Psoas muscle (tissue), 8 donors: Measurements from ENCODE around the gene SEMA3C. TPM values are rescaled to one million over a fixed set of nuclear protein-coding genes. Genes with fewer than 3 reads are reported as not detected.

Source experiments
- ATAC-seq, 4 donors: fragments of 200-7000 bp; cut with Tn5 transposase; one replicate each; pipeline ENCODE4 v1.9.1; 2020; ENCODE audit warnings: moderate library complexity in 3 of 4, mild to moderate bottlenecking in 2 of 4
- DNase-seq, 2 donors: peaks; one replicate each; pipeline ENCODE4 v3.0.0-alpha.2; 2020
- H3K27ac ChIP-seq: fragments of 200-600 bp; one replicate; pipeline ENCODE4 v1.8.0; 2022
- H3K27me3 ChIP-seq, 3 donors: fragments of 200-600 bp in 1 of 3; one replicate each; pipeline versions ENCODE4 v1.6.1 to v1.8.0; 2013 to 2022; ENCODE audit warnings: low read length in 2 of 3, mild to moderate bottlenecking in 2 of 3, moderate library complexity in 1 of 3; ENCODE audit not compliant: insufficient read depth in 3 of 3
- H3K36me3 ChIP-seq, 2 donors: fragments of 200-600 bp in 1 of 2; one replicate each; pipeline versions ENCODE4 v1.6.1 to v1.8.0; 2013 to 2022; ENCODE audit warnings: low read depth in 1 of 2, mild to moderate bottlenecking in 1 of 2, moderate library complexity in 1 of 2; ENCODE audit not compliant: insufficient read depth in 1 of 2
- H3K4me1 ChIP-seq: fragments of 200-600 bp; one replicate; pipeline ENCODE4 v1.8.0; 2022
- H3K4me3 ChIP-seq: fragments of 200-600 bp; one replicate; pipeline ENCODE4 v1.8.0; 2022; ENCODE audit warnings: mild to moderate bottlenecking
- H3K9me3 ChIP-seq: fragments of 200-600 bp; one replicate; pipeline ENCODE4 v1.8.0; 2022
- WGBS, 3 donors: extraction: QIAGEN DNeasy Blood & Tissue Kit; methylation state at CpG; one replicate each; pipeline versions ENCODE4 v1.1.6 to v1.1.7; 2013; 5-methylcytosine and 5-hydroxymethylcytosine counted together
- intact Hi-C, 2 donors: fragments of 100-400 bp; cut with DNase I; formaldehyde crosslinking; loops; one replicate each; pipeline versions ENCODE4 v1.11.0 to v1.14.2; 2022
- polyA plus RNA-seq, 3 donors: library from polyadenylated mRNA; stranded (reverse); fragments of 200-250 nt; gene quantifications; one replicate each; pipeline ENCODE4 v1.2.3, GENCODE V29; 2013
- total RNA-seq, 4 donors: library from RNA; stranded (reverse); fragmentation: NEBNext Ultra II Directional in 2 of 4; extraction: Animal tissue kit (Norgen Biotek cat#: 25700) in 2 of 4; gene quantifications; one replicate each; pipeline versions ENCODE4 v1.2.1 to v1.2.4, GENCODE V29; 2021 to 2023
- TF ChIP-seq, protein P1 (sequence below): fragments of 200-600 bp; IDR thresholded peaks from one replicate; pipeline ENCODE4 v1.8.0; 2022; ENCODE audit warnings: antibody characterized with exemption
- donor health status: healthy with polysubstance abuse.
- donor health status: DM: no; HTN: no; CAD: no; lungs with moderate emphysema.
- donor health status: Bipolar disorder and iron deficiency.
- donor health status: healthy.
- donor health status: DM: yes; HTN: yes; CAD: no.
- donor health status: DM: no; HTN: no; CAD: no.
- donor health status: DM: no; HTN: no; CAD: no.
- donor health status: DM: yes; HTN: yes; CAD: no.

SEMA3C gene
- total and polyA plus RNA-seq, 7 donors, result 6.6 to 63.1 (median 18.3) TPM

DNA sequence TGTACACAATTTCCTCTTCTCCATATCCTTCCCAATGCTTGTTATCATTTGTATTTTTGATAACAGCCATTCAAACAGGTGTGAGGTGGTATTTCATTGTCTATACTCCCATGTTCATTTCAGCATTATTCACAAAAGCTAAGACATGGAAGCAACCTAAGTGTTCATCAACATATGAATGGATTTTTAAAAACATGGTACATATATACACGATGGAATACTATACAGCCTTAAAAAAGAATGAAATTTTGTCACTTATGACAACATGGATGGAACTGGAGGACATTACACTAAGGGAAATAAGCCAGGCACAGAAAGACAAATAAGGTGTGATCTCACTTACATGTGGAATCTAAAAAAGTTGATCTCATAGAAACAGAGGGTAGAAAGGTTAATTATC lies 109.3 kb downstream of the SEMA3C start:
- Histone ChIP-seq H3K9me3 (no peaks in the 10 kb centered on the region), H3K27me3 (no peaks in the 10 kb centered on the region), H3K4me3 (no peak overlapping the region), H3K36me3 (peaks cover 0 to 26% of the 10 kb centered on the region in 2 donors), H3K4me1 (peaks cover 11% of the 10 kb centered on the region), H3K27ac (no peak overlapping the region)
- TF ChIP-seq, protein P1, sequence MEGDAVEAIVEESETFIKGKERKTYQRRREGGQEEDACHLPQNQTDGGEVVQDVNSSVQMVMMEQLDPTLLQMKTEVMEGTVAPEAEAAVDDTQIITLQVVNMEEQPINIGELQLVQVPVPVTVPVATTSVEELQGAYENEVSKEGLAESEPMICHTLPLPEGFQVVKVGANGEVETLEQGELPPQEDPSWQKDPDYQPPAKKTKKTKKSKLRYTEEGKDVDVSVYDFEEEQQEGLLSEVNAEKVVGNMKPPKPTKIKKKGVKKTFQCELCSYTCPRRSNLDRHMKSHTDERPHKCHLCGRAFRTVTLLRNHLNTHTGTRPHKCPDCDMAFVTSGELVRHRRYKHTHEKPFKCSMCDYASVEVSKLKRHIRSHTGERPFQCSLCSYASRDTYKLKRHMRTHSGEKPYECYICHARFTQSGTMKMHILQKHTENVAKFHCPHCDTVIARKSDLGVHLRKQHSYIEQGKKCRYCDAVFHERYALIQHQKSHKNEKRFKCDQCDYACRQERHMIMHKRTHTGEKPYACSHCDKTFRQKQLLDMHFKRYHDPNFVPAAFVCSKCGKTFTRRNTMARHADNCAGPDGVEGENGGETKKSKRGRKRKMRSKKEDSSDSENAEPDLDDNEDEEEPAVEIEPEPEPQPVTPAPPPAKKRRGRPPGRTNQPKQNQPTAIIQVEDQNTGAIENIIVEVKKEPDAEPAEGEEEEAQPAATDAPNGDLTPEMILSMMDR, result no peak
- intact Hi-C loops, result no loop called here
- 87 to 96% (median 88%) methylated on average over 1 of the region's 1 CpG for WGBS, 3 donors
- ATAC-seq, result no peak
- DNase-seq, result no peak

DNA sequence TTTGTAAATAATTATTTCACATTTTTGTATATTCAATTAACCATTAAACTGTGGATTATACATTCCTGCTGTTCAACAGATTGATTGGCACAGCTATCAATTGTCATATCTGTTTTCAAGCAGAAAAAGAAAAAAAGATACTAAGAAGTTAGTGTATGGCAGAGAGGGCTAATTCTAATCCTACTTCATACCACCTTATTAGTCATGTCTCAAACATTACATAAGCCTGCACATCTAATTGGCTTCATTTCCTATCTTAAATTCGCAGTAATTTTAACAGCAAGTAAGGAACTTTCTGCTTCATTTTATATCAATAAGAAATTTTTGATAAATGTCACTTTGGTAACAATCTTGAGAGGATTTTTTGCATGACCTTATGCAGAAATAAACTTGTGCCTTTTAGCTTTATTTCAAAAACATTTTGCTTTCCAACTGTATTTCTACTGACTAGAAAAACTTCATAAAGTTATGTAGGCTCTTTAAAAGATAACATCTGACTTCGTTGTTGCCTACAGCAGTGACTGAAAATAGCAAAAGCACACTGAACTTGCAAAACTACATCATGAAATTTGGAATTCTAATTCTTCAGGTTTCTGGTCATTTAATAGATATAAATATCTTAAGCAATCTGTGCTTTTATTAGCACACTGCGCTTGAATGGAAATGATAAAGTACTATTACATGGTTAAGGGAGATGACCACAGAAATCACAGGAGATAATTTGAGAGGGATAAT lies 111.5 kb downstream of the SEMA3C start:
- TF ChIP-seq, protein P1, result no peak
- Histone ChIP-seq H3K9me3 (no peaks in the 10 kb centered on the region), H3K4me1 (peaks cover 11% of the 10 kb centered on the region), H3K4me3 (no peak overlapping the region), H3K27me3 (no peaks in the 10 kb centered on the region), H3K27ac (no peak overlapping the region), H3K36me3 (peaks cover 0 to 41% of the 10 kb centered on the region in 2 donors)
- ATAC-seq (no peak), DNase-seq (no peak)
- intact Hi-C loops, result no loop called here
- WGBS, 3 donors, result 60 to 76% (median 65%) methylated on average over 3 of the region's 3 CpGs

DNA sequence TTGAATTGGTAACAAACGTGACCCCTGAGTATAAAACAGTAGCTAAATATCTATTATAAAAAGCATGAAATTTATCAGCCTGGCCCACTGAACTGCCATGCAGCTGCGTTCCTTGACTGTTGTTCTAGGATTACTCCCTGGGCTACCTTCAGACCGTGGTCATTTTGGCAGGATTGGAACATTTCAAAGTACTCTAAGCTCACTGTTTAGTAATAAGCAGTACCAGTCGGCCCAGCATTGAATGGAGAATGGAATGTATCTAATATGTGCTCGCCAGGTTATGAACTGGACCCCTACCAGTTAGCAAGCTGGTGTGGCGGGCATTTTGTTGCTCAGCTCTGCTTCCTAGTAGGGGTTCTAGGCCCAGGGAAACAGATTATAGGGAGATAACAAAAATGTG lies 112.2 kb downstream of the SEMA3C start:
- 33 to 46% (median 34%) methylated on average over 6 of the region's 6 CpGs for WGBS, 3 donors
- no peak overlapping the region for H3K4me3 ChIP-seq
- DNase-seq (no peak), ATAC-seq (peak in 3 of 4 donors; percentile 25 to 77 (median 58))
- peaks cover 11% of the 10 kb centered on the region for H3K4me1 ChIP-seq
- intact Hi-C loops, result no loop called here
- no peaks in the 10 kb centered on the region for H3K9me3 ChIP-seq
- H3K27me3 ChIP-seq, result no peaks in the 10 kb centered on the region
- TF ChIP-seq, protein P1, result no peak
- peaks cover 0 to 47% of the 10 kb centered on the region in 2 donors for H3K36me3 ChIP-seq
- no peak overlapping the region for H3K27ac ChIP-seq

DNA sequence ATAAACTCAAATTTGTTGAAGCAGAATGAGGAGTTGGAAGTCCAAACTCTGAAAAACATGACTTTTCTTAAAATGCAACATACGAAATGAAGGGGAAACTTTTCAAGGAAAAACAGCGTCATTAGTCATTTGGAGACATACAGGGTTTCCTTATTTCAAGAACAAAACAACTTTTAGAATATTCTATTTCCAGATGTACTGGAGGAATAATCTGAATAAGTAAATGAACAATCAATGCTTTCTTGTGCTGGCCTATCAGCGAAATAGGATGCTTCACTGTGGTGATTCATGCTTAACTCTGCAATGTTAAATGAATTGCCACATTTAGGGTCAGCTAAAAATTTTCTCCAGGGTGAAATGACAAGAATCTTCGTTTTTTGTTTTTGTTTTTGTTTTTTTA lies 114.3 kb downstream of the SEMA3C start:
- no peak for ATAC-seq
- intact Hi-C loops, result no loop called here
- no peak for DNase-seq
- Histone ChIP-seq H3K4me3 (no peak overlapping the region), H3K4me1 (peaks cover 11% of the 10 kb centered on the region), H3K36me3 (peaks cover 0 to 58% of the 10 kb centered on the region in 2 donors), H3K9me3 (no peaks in the 10 kb centered on the region), H3K27me3 (no peaks in the 10 kb centered on the region), H3K27ac (no peak overlapping the region)
- 80 to 83% (median 80%) methylated on average over 4 of the region's 4 CpGs for WGBS, 3 donors
- TF ChIP-seq, protein P1, result no peak

DNA sequence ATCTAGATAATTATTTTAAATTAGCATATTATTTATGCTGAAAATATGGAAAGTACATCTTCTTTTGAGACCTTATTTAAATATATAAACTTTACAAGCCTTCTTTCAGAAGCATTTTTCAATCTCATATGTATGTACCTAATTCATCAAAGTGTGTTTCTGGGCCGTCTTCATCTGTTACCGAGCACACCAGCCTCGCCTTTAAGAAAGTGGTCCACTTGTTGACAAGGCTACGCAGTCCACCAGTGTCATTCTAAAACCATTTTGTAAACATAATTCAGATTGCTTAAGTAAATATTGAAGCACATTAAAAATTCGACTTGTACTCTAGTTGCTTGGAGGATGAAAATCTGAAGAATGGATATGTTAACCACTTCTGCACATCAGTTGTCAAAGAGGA lies 116.3 kb downstream of the SEMA3C start:
- peaks cover 0 to 65% of the 10 kb centered on the region in 2 donors for H3K36me3 ChIP-seq
- H3K9me3 ChIP-seq, result no peaks in the 10 kb centered on the region
- no peak overlapping the region for H3K4me3 ChIP-seq
- no peaks in the 10 kb centered on the region for H3K27me3 ChIP-seq
- no peak for ATAC-seq
- H3K27ac ChIP-seq, result no peak overlapping the region
- TF ChIP-seq, protein P1, result no peak
- peaks cover 10% of the 10 kb centered on the region for H3K4me1 ChIP-seq
- intact Hi-C loops, result no loop called here
- DNase-seq, result no peak
- WGBS, 3 donors, result 90 to 94% (median 91%) methylated on average over 5 of the region's 5 CpGs
